ENCODE data around the gene ZDHHC8. TPM values are rescaled to one million over a fixed set of nuclear protein-coding genes. Genes with fewer than 3 reads are reported as not detected.
A peak's percentile ranks its signal among the peaks of the same experiment; 100 is the strongest.

Gene ZDHHC8
- total and polyA plus RNA-seq, 10 of the 15 experiments (the other 5 are each of a cell fraction or from before 2014, with no cell fraction given) = 0.03 to 46.3 (median 5.3) TPM

- DNase-seq (ENCODE audit: low read depth, low spot score) (no peak), ATAC-seq (no peak), FAIRE-seq (no peak)
- peak; percentile 42; the same call in 1 of the 2 replicates for TF ChIP-seq POLR2A (IDR thresholded peaks at IDR 0.05; ENCODE audit: low read depth, low read length)
- TF ChIP-seq, protein P1, sequence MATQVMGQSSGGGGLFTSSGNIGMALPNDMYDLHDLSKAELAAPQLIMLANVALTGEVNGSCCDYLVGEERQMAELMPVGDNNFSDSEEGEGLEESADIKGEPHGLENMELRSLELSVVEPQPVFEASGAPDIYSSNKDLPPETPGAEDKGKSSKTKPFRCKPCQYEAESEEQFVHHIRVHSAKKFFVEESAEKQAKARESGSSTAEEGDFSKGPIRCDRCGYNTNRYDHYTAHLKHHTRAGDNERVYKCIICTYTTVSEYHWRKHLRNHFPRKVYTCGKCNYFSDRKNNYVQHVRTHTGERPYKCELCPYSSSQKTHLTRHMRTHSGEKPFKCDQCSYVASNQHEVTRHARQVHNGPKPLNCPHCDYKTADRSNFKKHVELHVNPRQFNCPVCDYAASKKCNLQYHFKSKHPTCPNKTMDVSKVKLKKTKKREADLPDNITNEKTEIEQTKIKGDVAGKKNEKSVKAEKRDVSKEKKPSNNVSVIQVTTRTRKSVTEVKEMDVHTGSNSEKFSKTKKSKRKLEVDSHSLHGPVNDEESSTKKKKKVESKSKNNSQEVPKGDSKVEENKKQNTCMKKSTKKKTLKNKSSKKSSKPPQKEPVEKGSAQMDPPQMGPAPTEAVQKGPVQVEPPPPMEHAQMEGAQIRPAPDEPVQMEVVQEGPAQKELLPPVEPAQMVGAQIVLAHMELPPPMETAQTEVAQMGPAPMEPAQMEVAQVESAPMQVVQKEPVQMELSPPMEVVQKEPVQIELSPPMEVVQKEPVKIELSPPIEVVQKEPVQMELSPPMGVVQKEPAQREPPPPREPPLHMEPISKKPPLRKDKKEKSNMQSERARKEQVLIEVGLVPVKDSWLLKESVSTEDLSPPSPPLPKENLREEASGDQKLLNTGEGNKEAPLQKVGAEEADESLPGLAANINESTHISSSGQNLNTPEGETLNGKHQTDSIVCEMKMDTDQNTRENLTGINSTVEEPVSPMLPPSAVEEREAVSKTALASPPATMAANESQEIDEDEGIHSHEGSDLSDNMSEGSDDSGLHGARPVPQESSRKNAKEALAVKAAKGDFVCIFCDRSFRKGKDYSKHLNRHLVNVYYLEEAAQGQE (IDR thresholded peaks at IDR 0.05; ENCODE audit: low read depth, low read length) = no peak
- H3K9ac ChIP-seq (ENCODE audit: control insufficient read depth, insufficient read depth, low read length) = no peak overlapping the region
- H3K4me2 ChIP-seq (ENCODE audit: control insufficient read depth, insufficient read depth) = no peak overlapping the region
- H3K4me3 ChIP-seq = no peak overlapping the region
- SMC1A ChIA-PET (ENCODE audit: uncharacterized antibody, unreplicated experiment) = no interaction called here
- CTCF ChIA-PET = interaction anchor here (0.7 kb wide), 1 partner anchor 155 kb away, joined by 3 read pairs; no protein-coding TSS in a partner anchor
- POLR2A ChIA-PET = no interaction called here
- H2AFZ ChIP-seq (ENCODE audit: control insufficient read depth, low read depth, low read length) = no peak overlapping the region
- H3K79me2 ChIP-seq (ENCODE audit: control insufficient read depth, insufficient read depth, low read length) = peaks cover 13% of the 10 kb centered on the region
- no peak overlapping the region for H3K27ac ChIP-seq (ENCODE audit: control insufficient read depth, insufficient read depth)
- H3K4me1 ChIP-seq (ENCODE audit: control insufficient read depth, insufficient read depth, low read length) = peaks cover 3% of the 10 kb centered on the region; the same call in 1 of the 2 replicates
- WGBS (ENCODE audit: insufficient coverage, insufficient replicate concordance, low lambda C conversion rate, missing lambda C conversion rate) = 71% methylated on average over 19 of the region's 19 CpGs
- RAD21 ChIA-PET (ENCODE audit: unreplicated experiment) = no interaction called here
- no peaks in the 10 kb centered on the region for H3K9me3 ChIP-seq (replicated peaks; ENCODE audit: control insufficient read depth, insufficient read depth, low read length)
- in situ Hi-C loops (cut with MboI) = no loop called here
- intact Hi-C loops (cut with micrococcal nuclease; ENCODE audit: unreplicated experiment) = no loop called here
- H4K20me1 ChIP-seq (ENCODE audit: control insufficient read depth, insufficient read depth) = no peaks in the 10 kb centered on the region
- H3K36me3 ChIP-seq (ENCODE audit: control insufficient read depth in 2 of 2, insufficient read depth in 2 of 2, low read length in 1 of 2) = peaks cover 27 to 34% of the 10 kb centered on the region in 2 experiments; a peak in 3 of 4 replicates
- H3K27me3 ChIP-seq (replicated peaks in 1 of 2; ENCODE audit: control insufficient read depth in 2 of 2, insufficient read depth in 2 of 2, low read length in 1 of 2) = no peaks in the 10 kb centered on the region
- no TSS peak for BruUV-seq (replicated peaks)
Observed at GRCh38 chr22:20126284-20127029, 5.1 kb upstream of the ZDHHC8 start.

All from GM12878 (cell line).